BJ (cell line): ENCODE results near the gene PRG3. TPM values are rescaled to one million over a fixed set of nuclear protein-coding genes. Genes with fewer than 3 reads are reported as not detected.

Experiments
- CTCF ChIA-PET: fragments of 350-600 bp; formaldehyde crosslinking; extraction: SDS; loops from one replicate; lab custom pipeline; 2021; ENCODE audit warnings: antibody characterized with exemption, inconsistent platforms; lab: Yijun Ruan, JAX
- POLR2A ChIA-PET: fragments of 300-600 bp; sonication (Branson Sonifier 250); formaldehyde crosslinking; extraction: SDS; loops from one replicate; lab custom pipeline; 2021; ENCODE audit warnings: antibody characterized with exemption; lab: Charles Lee
- DNase-seq: peaks from one replicate; pipeline ENCODE4 v3.0.0-alpha.2; 2011; ENCODE audit warnings: low read depth
- H3K27me3 ChIP-seq: 2 replicates; pipeline ENCODE4 v1.6.0; 2011; ENCODE audit warnings: low read length; ENCODE audit not compliant: control insufficient read depth, insufficient read depth
- H3K36me3 ChIP-seq: 2 replicates; pipeline ENCODE4 v1.5.1; 2011; ENCODE audit warnings: low read length; ENCODE audit not compliant: control insufficient read depth, insufficient read depth
- H3K4me3 ChIP-seq: 2 replicates; pipeline ENCODE4 v1.5.1; 2011; ENCODE audit warnings: low read depth, mild to moderate bottlenecking, control low read depth, low read length
- polyA plus RNA-seq: library from polyadenylated mRNA; depleted of rRNA; stranded (reverse); fragments of >200 nt; gene quantifications from 2 replicates; pipeline ENCODE4 v1.2.3, GENCODE V29; 2011
- TF ChIP-seq, protein P1 (sequence below): IDR thresholded peaks from 2 replicates; pipeline ENCODE4 v1.5.1; 2011; ENCODE audit warnings: low read depth, mild to moderate bottlenecking, control low read depth, inconsistent platforms, low read length, moderate library complexity; ENCODE audit not compliant: insufficient read depth

PRG3 gene
- polyA plus RNA-seq, 1 experiment = not detected

DNA sequence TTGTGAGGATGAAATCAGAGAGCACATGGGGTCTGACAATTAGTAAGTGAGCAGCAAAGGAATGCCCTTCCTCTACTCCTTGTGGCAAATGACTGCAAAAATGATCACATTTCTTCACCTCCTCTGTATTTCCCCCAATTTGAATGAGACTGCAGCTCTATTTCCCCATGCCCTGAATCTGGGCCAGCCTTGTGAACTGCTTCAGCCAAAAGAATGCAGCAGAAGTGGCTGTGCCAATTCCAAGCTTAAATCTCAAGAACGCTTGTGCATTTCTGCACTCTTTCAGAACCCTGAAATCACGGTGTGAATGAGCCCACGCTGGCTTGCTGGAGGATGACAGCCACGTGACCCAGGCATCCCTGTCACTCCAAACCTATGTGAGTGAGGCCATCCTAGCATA is 36.1 kb upstream of the PRG3 start:
- ChIA-PET POLR2A (interaction anchor here (0.6 kb wide), 1 partner anchor 72 kb away, joined by 3 read pairs; no protein-coding TSS in a partner anchor), CTCF (interaction anchor here (3.6 kb wide), 1 partner anchor 41 kb away, joined by 15 read pairs; no protein-coding TSS in a partner anchor)
- Histone ChIP-seq H3K4me3 (no peak overlapping the region), H3K36me3 (peaks cover 7% of the 10 kb centered on the region), H3K27me3 (no peaks in the 10 kb centered on the region)
- TF ChIP-seq, protein P1, sequence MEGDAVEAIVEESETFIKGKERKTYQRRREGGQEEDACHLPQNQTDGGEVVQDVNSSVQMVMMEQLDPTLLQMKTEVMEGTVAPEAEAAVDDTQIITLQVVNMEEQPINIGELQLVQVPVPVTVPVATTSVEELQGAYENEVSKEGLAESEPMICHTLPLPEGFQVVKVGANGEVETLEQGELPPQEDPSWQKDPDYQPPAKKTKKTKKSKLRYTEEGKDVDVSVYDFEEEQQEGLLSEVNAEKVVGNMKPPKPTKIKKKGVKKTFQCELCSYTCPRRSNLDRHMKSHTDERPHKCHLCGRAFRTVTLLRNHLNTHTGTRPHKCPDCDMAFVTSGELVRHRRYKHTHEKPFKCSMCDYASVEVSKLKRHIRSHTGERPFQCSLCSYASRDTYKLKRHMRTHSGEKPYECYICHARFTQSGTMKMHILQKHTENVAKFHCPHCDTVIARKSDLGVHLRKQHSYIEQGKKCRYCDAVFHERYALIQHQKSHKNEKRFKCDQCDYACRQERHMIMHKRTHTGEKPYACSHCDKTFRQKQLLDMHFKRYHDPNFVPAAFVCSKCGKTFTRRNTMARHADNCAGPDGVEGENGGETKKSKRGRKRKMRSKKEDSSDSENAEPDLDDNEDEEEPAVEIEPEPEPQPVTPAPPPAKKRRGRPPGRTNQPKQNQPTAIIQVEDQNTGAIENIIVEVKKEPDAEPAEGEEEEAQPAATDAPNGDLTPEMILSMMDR = no peak
- DNase-seq = no peak

DNA sequence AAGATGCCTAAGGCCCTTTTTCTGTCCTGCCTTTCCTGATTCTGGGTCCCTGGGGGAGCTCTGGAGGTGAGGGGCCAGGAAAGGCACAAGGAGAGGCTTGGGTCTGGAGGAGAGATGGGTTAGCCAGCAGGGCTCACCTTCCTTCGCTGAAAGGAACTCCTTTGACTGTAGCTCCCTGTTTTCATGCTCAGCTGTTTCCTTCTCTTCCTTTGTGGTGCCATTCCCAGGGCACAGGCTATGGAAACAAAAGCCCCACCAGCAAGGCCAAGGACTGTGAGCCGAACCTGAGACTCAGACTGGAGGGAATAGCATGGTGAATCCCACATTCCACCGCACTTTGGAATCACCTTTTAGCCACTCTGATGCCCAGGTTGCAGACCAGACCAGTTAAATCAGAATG is 35.5 kb upstream of the PRG3 start:
- POLR2A ChIA-PET = interaction anchor here (0.6 kb wide), 1 partner anchor 73 kb away, joined by 3 read pairs; no protein-coding TSS in a partner anchor
- Histone ChIP-seq H3K36me3 (peaks cover 7% of the 10 kb centered on the region), H3K27me3 (no peaks in the 10 kb centered on the region), H3K4me3 (no peak overlapping the region)
- DNase-seq = no peak
- CTCF ChIA-PET = interaction anchor here (1.1 to 3.6 kb wide), 2 partner anchors 41 to 167 kb away, joined by 3 to 15 read pairs; no protein-coding TSS in a partner anchor
- TF ChIP-seq, protein P1 = no peak

DNA sequence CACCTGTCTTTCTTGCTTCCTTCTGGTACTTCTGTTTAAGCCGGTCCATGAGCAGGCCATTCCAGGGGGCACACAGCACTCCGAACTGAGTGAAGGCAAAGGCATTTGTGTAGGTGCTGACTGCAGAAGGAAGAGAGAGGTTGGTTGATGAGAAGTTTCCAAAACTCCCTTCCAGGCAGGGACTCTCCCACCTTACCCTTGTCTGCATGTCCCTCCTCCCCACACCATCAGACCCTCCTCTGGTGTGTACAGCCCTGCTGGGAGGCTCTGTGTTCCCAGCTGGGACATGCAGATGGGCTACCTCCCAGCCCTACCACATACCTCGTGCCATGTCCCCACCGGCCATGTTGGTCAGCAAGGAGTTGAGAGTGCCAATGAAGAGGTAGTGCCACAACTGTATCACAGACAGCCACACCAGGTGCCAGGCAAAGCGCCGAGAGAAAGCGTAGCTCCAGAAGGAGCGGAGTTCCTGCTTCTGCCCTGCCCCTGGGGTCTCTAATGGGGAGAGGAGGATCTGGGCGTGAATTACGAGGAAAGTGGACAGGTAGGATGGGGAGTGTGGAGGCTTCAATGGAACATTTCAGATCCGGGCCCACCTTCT is 33.8 kb upstream of the PRG3 start:
- DNase-seq = no peak
- H3K4me3 ChIP-seq = no peak overlapping the region
- ChIA-PET CTCF (no interaction called here), POLR2A (no interaction called here)
- H3K27me3 ChIP-seq = no peaks in the 10 kb centered on the region
- peaks cover 7% of the 10 kb centered on the region for H3K36me3 ChIP-seq
- TF ChIP-seq, protein P1 = no peak

DNA sequence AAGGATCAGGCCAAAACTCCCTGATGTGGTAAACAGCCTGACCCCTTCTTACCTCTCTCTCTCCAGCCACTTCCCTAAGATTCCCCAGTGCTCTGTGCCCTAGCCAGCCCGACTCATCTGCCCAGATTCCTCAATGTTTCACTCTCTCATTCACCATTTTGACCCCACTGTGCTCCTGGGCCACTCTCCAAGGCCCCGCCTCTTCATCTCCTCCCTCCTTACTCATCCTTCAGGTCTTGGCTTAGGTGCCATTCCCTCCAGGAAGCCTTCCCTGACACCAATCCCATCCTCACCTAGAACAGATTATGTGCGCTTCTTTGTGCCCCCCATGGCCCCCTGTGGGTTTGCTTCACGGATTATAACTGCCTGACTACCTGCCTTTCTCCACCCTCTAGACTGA is 32.7 kb upstream of the PRG3 start:
- no peaks in the 10 kb centered on the region for H3K27me3 ChIP-seq
- H3K4me3 ChIP-seq = no peak overlapping the region
- ChIA-PET POLR2A (no interaction called here), CTCF (no interaction called here)
- no peak for DNase-seq
- H3K36me3 ChIP-seq = peaks cover 13% of the 10 kb centered on the region
- TF ChIP-seq, protein P1 = no peak

DNA sequence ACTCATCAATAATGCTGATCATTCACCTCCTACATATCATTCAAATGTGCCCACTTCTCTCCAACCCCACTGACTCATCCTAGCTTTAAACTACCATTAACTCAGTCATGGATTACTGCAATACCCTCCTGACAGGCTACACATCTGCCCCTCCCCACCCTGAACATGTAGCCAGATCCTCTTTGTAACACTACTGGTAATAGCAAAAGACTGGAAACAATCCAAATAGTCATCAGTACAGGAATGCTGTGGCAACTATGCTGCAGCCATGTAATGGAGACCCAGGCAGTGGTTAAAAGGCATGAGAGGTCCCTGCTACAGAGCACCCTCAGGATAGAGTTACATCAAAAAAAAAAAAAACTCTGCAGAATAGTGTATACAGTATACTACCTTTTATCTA is 29.3 kb upstream of the PRG3 start:
- peaks cover 10% of the 10 kb centered on the region for H3K36me3 ChIP-seq
- CTCF ChIA-PET = no interaction called here
- TF ChIP-seq, protein P1 = no peak

More for the DNA sequence above, 29.3 kb upstream of the PRG3 start:
- POLR2A ChIA-PET = no interaction called here
- no peaks in the 10 kb centered on the region for H3K27me3 ChIP-seq
- no peak overlapping the region for H3K4me3 ChIP-seq
- no peak for DNase-seq
